HCT116 (cell line): ENCODE measurements around the gene GCK. TPM values are rescaled to one million over a fixed set of nuclear protein-coding genes. Genes with fewer than 3 reads are reported as not detected.

Source experiments
- ATAC-seq: fragments of 200-7000 bp; cut with Tn5 transposase; 2 replicates; pipeline ENCODE4 v1.9.1; 2020; ENCODE audit warnings: mild to moderate bottlenecking, moderate library complexity
- BruUV-seq: library from RNA; stranded (reverse); fragments of 400-500 nt; replicated peaks from 2 replicates; lab custom pipeline; 2021; lab: Mats Ljungman, UMichigan
- CTCF ChIA-PET: fragments of 300-600 bp; sonication (Branson Sonifier 250); formaldehyde crosslinking; loops from one replicate; lab custom pipeline; 2021; ENCODE audit warnings: antibody characterized with exemption; lab: Charles Lee
- POLR2A ChIA-PET: fragments of 300-600, 350-600 bp; sonication (Branson Sonifier 250); formaldehyde crosslinking; loops from one replicate; lab custom pipeline; 2021; ENCODE audit warnings: antibody characterized with exemption; lab: Charles Lee
- RAD21 ChIA-PET, 2 experiments: fragments of 300-600 bp; sonication (Branson Sonifier 250); formaldehyde crosslinking; loops; one replicate each; lab custom pipeline; 2023; ENCODE audit warnings: low total read pairs in 2 of 2; ENCODE audit not compliant: uncharacterized antibody in 2 of 2, unreplicated experiment in 2 of 2, low non-redundant PET in 1 of 2; lab: Charles Lee
- DNase-seq: peaks from one replicate; pipeline ENCODE4 v3.0.0-alpha.2; 2010; ENCODE audit warnings: low read depth, low spot score
- H2AFZ ChIP-seq: fragments of 200-600 bp; shearing (Covaris generic), sonication (generic); 2 replicates; pipeline ENCODE4 v1.6.1; 2017; ENCODE audit warnings: low read depth, mixed run types, mixed read lengths, antibody characterized with exemption, low read length; ENCODE audit not compliant: poor library complexity, severe bottlenecking
- H3K27ac ChIP-seq: 2 replicates; pipeline ENCODE4 v1.5.1; 2012; ENCODE audit warnings: low read depth, low read length
- H3K27me3 ChIP-seq: fragments of 200-600 bp; sonication (generic); 2 replicates; pipeline ENCODE4 v1.6.1; 2016; ENCODE audit warnings: mixed run types, low read length, mixed read lengths; ENCODE audit not compliant: insufficient read depth
- H3K36me3 ChIP-seq, 2 experiments: fragments of 200-500 bp in 1 of 2; fragments of 200-600 bp in 1 of 2; sonication (Bioruptor generic) in 1 of 2; sonication (generic) in 1 of 2; 2 replicates each; pipeline versions ENCODE4 v1.5.1 to v1.6.1; 2014 to 2016; ENCODE audit warnings: low read length in 2 of 2, inconsistent platforms in 1 of 2, mixed read lengths in 1 of 2, mixed run types in 1 of 2; ENCODE audit not compliant: insufficient read depth in 2 of 2, control insufficient read depth in 1 of 2
- H3K4me1 ChIP-seq, 2 experiments: fragments of 200-600 bp in 1 of 2; sonication (generic) in 1 of 2; 2 replicates each; pipeline versions ENCODE4 v1.5.1 to v1.6.1; 2012 to 2017; ENCODE audit warnings: low read length in 2 of 2, inconsistent platforms in 1 of 2, mild to moderate bottlenecking in 1 of 2, mixed read lengths in 1 of 2, mixed run types in 1 of 2, moderate library complexity in 1 of 2; ENCODE audit not compliant: insufficient read depth in 2 of 2, control insufficient read depth in 1 of 2
- H3K4me2 ChIP-seq: fragments of 200-600 bp; sonication (generic); 2 replicates; pipeline ENCODE4 v1.6.1; 2017; ENCODE audit warnings: mixed run types, low read length, mixed read lengths
- H3K4me3 ChIP-seq, 2 experiments: fragments of 200-600 bp in 1 of 2; sonication (generic) in 1 of 2; replicated peaks in 1 of 2; 2 replicates each; pipeline ENCODE4 v1.5.1; 2011 to 2016; ENCODE audit warnings: low read length in 2 of 2, control low read depth in 1 of 2, low read depth in 1 of 2, mild to moderate bottlenecking in 1 of 2, mixed read lengths in 1 of 2, mixed run types in 1 of 2
- H3K79me2 ChIP-seq: fragments of 200-600 bp; sonication (generic); 2 replicates; pipeline ENCODE4 v1.6.1; 2017; ENCODE audit warnings: mild to moderate bottlenecking, mixed run types, low read length, moderate library complexity, mixed read lengths; ENCODE audit not compliant: insufficient read depth
- H3K9ac ChIP-seq: fragments of 200-600 bp; sonication (generic); 2 replicates; pipeline ENCODE4 v1.6.1; 2016; ENCODE audit warnings: low read length, mixed read lengths
- H3K9me2 ChIP-seq: fragments of 200-600 bp; sonication (generic), shearing (Covaris generic); 2 replicates; pipeline ENCODE4 v1.6.1; 2017; ENCODE audit warnings: mixed run types, mild to moderate bottlenecking, moderate library complexity; ENCODE audit not compliant: insufficient read depth
- H3K9me3 ChIP-seq, 2 experiments: fragments of 200-500 bp in 1 of 2; fragments of 200-600 bp in 1 of 2; sonication (Bioruptor generic) in 1 of 2; sonication (generic) in 1 of 2; 2 replicates each; pipeline ENCODE4 v1.6.1; 2014 to 2017; ENCODE audit warnings: low read length in 2 of 2, mixed read lengths in 2 of 2, inconsistent platforms in 1 of 2, low read depth in 1 of 2, mild to moderate bottlenecking in 1 of 2, mixed run types in 1 of 2, moderate library complexity in 1 of 2; ENCODE audit not compliant: control insufficient read depth in 1 of 2, insufficient read depth in 1 of 2
- H4K20me1 ChIP-seq: fragments of 200-600 bp; sonication (generic), shearing (Covaris generic); 2 replicates; pipeline ENCODE4 v1.6.1; 2017; ENCODE audit warnings: mixed run types, mild to moderate bottlenecking, moderate library complexity; ENCODE audit not compliant: insufficient read depth
- ATF3 ChIP-seq: IDR thresholded peaks from 2 replicates; pipeline ENCODE4 v1.6.1; 2012
- CEBPB ChIP-seq: IDR thresholded peaks from 2 replicates; pipeline ENCODE4 v1.6.1; 2012; ENCODE audit warnings: low read depth
- CTCF ChIP-seq, 3 experiments: fragments of 200-600 bp in 1 of 3; sonication (generic) in 1 of 3; IDR thresholded peaks in 2 of 3; conservative IDR thresholded peaks in 1 of 3; 2 replicates each; pipeline ENCODE4 v1.5.1; 2012 to 2017; ENCODE audit warnings: low read depth in 2 of 3, low read length in 2 of 3, antibody characterized with exemption in 1 of 3, borderline replicate concordance in 1 of 3, control low read depth in 1 of 3, mild to moderate bottlenecking in 1 of 3, mixed read lengths in 1 of 3, mixed run types in 1 of 3, moderate library complexity in 1 of 3; ENCODE audit not compliant: insufficient read depth in 1 of 3
- EGR1 ChIP-seq: IDR thresholded peaks from 2 replicates; pipeline ENCODE4 v1.6.1; 2012; ENCODE audit warnings: low read depth
- ELF1 ChIP-seq: IDR thresholded peaks from 2 replicates; pipeline ENCODE4 v1.6.1; 2012; ENCODE audit warnings: low read depth, borderline replicate concordance
- EZH2 ChIP-seq: fragments of 200-600 bp; sonication (generic); IDR thresholded peaks from 2 replicates; pipeline ENCODE4 v1.6.1; 2017; ENCODE audit warnings: antibody characterized with exemption, mixed run types
- JUND ChIP-seq: IDR thresholded peaks from 2 replicates; pipeline ENCODE4 v1.6.1; 2012
- POLR2A ChIP-seq: IDR thresholded peaks from 2 replicates; pipeline ENCODE4 v1.7.0; 2011; ENCODE audit warnings: borderline replicate concordance; ENCODE audit not compliant: insufficient read depth, insufficient read length; ENCODE audit errors: extremely low read depth
- POLR2AphosphoS5 ChIP-seq: IDR thresholded peaks from 2 replicates; pipeline ENCODE4 v1.6.1; 2011; ENCODE audit warnings: mild to moderate bottlenecking, low read depth, low read length, moderate library complexity
- RAD21 ChIP-seq: IDR thresholded peaks from 2 replicates; pipeline ENCODE4 v1.6.1; 2012; ENCODE audit warnings: low read depth, mild to moderate bottlenecking
- REST ChIP-seq: IDR thresholded peaks from 2 replicates; pipeline ENCODE4 v1.6.1; 2012; ENCODE audit warnings: low read depth
- SRF ChIP-seq: IDR thresholded peaks from 2 replicates; pipeline ENCODE4 v1.6.1; 2012; ENCODE audit warnings: low read depth
- ZFX ChIP-seq: fragments of 450-650 bp; IDR thresholded peaks from 2 replicates; pipeline ENCODE4 v1.6.1; 2017
- ZNF274 ChIP-seq: fragments of 200-500 bp; sonication (Bioruptor generic); IDR thresholded peaks from 2 replicates; pipeline ENCODE4 v1.6.1; 2014; ENCODE audit warnings: mild to moderate bottlenecking, low read depth, low read length, inconsistent platforms
- intact Hi-C: fragments of 100-400 bp; cut with micrococcal nuclease; formaldehyde crosslinking; loops from 2 replicates; pipeline ENCODE4 v1.10.0; 2022
- total RNA-seq: library from RNA; stranded (reverse); gene quantifications from one replicate; pipeline ENCODE4 v1.2.1, GENCODE V29; 2021; ENCODE audit not compliant: unreplicated experiment

Gene GCK
- total RNA-seq, 1 experiment from 2014 or later: 0.34 TPM

GRCh38 chr7:44210107-44210506 lies 20.9 kb upstream of the GCK start:
- DNase-seq: no peak
- Histone ChIP-seq H4K20me1 (no peaks in the 10 kb centered on the region), H2AFZ (no peak overlapping the region), H3K9ac (no peak overlapping the region), H3K79me2 (peaks cover 13% of the 10 kb centered on the region)
- RAD21 ChIA-PET: no interaction called here
- ATAC-seq: no peak
- BruUV-seq: no TSS peak
- TF ChIP-seq ZNF274 (no peak), RAD21 (no peak), EGR1 (no peak), EZH2 (no peak), ELF1 (no peak), ATF3 (no peak)
- TF ChIP-seq, all 23 proteins: peak for 0
- Histone ChIP-seq H3K9me2 (no peaks in the 10 kb centered on the region), H3K27ac (no peak overlapping the region), H3K27me3 (no peaks in the 10 kb centered on the region), H3K4me3 (no peak overlapping the region), H3K4me2 (no peak overlapping the region), H3K4me1 (no peaks in the 10 kb centered on the region), H3K36me3 (peaks cover 54 to 56% of the 10 kb centered on the region in 2 experiments), H3K9me3 (no peaks in the 10 kb centered on the region)
- ChIA-PET CTCF (no interaction called here), POLR2A (no interaction called here)
- intact Hi-C loops: no loop called here

GRCh38 chr7:44208085-44208484 lies 18.8 kb upstream of the GCK start:
- peaks cover 54 to 59% of the 10 kb centered on the region in 2 experiments for H3K36me3 ChIP-seq
- DNase-seq: no peak
- ATAC-seq: no peak
- H3K9me2 ChIP-seq: no peaks in the 10 kb centered on the region
- intact Hi-C loops: no loop called here
- H3K4me1 ChIP-seq: no peaks in the 10 kb centered on the region
- no peaks in the 10 kb centered on the region for H3K9me3 ChIP-seq
- CTCF ChIA-PET: no interaction called here
- H3K4me2 ChIP-seq: no peak overlapping the region
- H3K79me2 ChIP-seq: peaks cover 33% of the 10 kb centered on the region
- H4K20me1 ChIP-seq: no peaks in the 10 kb centered on the region
- no peak overlapping the region for H3K27ac ChIP-seq
- no peak overlapping the region for H3K4me3 ChIP-seq
- no peaks in the 10 kb centered on the region for H3K27me3 ChIP-seq
- BruUV-seq: no TSS peak
- POLR2A ChIA-PET: no interaction called here
- H3K9ac ChIP-seq: no peak overlapping the region
- RAD21 ChIA-PET: no interaction called here
- no peak overlapping the region for H2AFZ ChIP-seq
- TF ChIP-seq CTCF (IDR thresholded peaks at IDR 0.05 in 2 of 3, conservative IDR thresholded peaks at IDR 0.05 in 1 of 3; ENCODE audit: borderline replicate concordance in 1 of 3, insufficient read depth in 1 of 3, low read depth in 2 of 3, low read length in 2 of 3): no peak
- no peak for TF ChIP-seq POLR2A
- no peak for TF ChIP-seq JUND
- no peak for TF ChIP-seq POLR2AphosphoS5
- TF ChIP-seq REST: no peak
- TF ChIP-seq RAD21: no peak
- TF ChIP-seq SRF: no peak
- no peak for TF ChIP-seq EGR1
- TF ChIP-seq EZH2: no peak
- no peak for TF ChIP-seq CEBPB
- TF ChIP-seq ZFX: no peak
